HEK293 (cell line): ENCODE data around the gene STPG2.

ENCODE experiments used
- CTCF ChIP-seq: fragments of 450-650 bp; formaldehyde crosslinking; IDR thresholded peaks from 2 replicates; pipeline ENCODE4 v1.5.1; 2016; ENCODE audit warnings: missing biosample characterization, missing genetic modification characterization
- KLF10 ChIP-seq: fragments of 450-650 bp; IDR thresholded peaks from 2 replicates; pipeline ENCODE4 v1.5.1; 2018; ENCODE audit warnings: missing biosample characterization, mild to moderate bottlenecking, missing genetic modification characterization
- ZFP41 ChIP-seq: fragments of 450-650 bp; formaldehyde crosslinking; IDR thresholded peaks from 2 replicates; pipeline ENCODE4 v1.5.1; 2016; ENCODE audit warnings: missing biosample characterization, missing genetic modification characterization, borderline replicate concordance

GRCh38 chr4:97530676-97531075 is 612.6 kb downstream of the STPG2 start:
- TF ChIP-seq KLF10 (tag by site-specific recombination) (no peak), ZFP41 (tag by site-specific recombination) (no peak), CTCF (tag by site-specific recombination) (no peak)
